HG02884 (cell line): ENCODE measurements around the gene G6PC2.
"Not testable (repeated sequence)": the region's sequence is repeated elsewhere in the genome, so short reads cannot be mapped to it uniquely, and the experiment has no call there.

ENCODE experiments used
- ATAC-seq: cut with Tn5 transposase; IDR thresholded peaks from one replicate; pipeline ENCODE4 v1.9.1; 2021; ENCODE audit warnings: mild to moderate bottlenecking, moderate library complexity; ENCODE audit not compliant: unreplicated experiment

Gene G6PC2

DNA sequence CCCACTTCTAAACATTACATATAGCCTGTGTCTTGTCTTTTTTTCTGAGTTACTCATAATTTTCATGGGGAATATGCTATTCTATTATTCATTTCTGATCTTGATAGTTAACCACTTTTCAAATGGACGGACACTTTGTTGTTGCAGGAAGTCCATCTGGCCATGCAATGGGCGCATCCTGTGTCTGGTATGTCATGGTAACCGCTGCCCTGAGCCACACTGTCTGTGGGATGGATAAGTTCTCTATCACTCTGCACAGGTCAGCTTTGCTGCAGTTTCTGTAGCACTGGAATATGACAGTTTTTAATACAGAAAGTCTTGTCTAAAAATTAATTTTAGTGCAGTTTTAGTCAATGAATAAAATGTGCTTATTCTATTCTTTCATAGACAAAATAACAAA, 3.3 kb downstream of the G6PC2 start:
- no peak for ATAC-seq

DNA sequence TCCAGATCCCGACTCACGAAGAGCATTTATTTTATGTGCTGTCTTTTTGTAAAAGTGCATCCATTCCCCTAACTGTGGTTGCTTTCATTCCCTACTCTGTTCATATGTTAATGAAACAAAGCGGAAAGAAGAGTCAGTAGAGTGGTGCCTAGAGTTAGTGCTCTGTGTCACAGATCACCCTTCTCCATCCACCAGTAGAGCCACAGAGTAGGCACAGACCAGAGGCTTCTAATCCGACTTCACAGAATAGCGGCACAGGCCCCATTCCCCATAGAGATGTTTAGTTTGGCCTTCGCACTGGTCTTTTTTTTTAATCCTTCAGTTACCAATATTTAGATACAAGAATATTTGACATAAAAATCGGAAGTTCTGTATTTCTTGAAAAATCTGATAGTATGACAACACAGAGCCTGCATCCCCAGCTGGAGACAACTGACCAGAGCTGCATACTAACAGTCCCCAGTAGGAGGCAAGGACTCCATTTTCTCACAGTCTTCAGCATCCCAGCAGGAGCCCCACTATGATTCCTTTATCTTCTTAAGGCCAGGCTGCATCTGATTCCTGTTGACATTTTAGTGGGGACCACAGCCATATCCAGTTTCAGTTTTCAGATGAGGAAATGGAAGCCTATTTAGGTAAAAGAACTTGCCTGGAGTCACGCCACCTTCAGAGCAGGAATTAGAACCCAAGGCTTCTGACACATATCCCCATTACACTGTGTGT, 7.0 kb downstream of the G6PC2 start:
- no peak for ATAC-seq

DNA sequence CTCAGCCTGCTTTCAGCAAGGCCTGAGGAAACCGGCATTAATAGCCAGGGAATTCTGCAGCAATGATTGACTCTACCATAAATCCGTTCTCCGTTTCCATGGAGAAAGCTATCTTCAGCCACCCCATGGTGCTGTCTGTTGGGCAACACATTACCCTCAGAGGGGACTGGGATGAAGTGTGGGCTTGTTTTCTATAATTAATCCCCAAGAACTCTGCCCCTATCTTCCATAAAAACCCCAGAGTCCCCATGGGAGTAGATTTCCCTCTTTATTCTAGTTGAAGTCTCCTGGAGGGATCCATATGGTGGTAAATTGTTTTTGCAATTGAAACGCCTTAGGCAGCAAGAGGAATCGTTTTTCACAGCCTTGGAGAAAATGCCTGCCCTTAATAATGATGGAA, 9.2 kb downstream of the G6PC2 start:
- no peak for ATAC-seq

DNA sequence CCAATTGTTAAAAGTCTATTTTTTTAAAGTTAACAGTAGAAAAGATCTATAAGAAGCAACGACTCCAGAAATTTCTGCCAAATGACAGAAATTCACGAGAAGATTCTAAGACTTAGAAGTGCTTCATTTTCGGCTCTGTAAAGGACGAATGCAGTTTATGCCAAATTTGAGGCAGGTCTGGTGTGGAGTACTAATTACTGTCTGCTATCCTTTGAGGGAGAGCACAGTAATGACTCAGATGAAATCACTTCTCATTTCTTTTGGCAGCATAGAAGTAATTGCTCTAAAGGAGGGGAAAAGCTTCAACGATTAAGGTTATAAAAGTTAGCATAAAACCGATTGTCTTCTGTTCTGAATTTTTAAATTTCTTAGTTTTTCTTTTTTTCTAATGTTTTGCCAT, 11.4 kb downstream of the G6PC2 start:
- no peak for ATAC-seq

DNA sequence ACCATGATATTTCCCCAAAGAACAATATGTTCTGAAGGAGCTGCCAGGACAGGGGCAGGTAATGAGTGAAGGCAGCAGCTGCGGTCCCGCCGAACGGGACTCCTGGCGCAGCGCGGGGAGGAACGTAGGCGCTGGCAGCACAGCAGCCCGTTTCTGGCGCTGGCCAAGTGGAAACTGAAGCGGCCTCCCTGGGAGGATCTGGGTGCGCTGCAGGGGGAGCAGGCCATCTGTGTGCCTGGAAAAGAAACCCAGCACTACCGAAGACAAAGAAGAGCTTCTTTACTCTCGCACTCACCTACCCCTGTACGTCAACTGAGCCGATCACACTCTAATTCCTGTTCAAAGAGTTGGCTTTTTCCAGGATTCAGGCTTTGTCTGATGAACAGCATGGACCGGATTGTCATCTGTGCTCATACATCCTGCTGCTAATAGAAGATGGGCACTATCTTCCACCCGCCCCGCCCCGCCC, 11.8 kb downstream of the G6PC2 start:
- no peak for ATAC-seq

DNA sequence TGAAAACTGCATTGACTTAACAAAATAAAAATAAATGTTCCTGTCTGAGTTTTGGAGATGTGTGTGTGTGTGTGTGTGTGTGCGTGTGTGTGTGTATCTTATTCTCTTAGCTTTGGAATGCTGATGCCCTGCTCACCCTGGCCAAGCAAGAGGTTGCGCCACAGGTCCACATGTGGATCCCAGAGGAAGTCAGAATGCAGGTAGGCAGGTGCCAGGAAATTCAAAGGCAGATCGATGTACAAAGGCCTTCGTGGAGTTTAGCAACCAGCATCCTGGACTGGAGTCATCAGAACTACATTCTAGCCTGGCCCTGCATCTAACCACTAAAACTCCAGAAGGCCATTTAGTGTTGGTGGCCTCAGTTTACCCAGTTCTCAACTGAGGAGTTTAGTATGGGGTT, 12.4 kb downstream of the G6PC2 start:
- ATAC-seq = no peak

DNA sequence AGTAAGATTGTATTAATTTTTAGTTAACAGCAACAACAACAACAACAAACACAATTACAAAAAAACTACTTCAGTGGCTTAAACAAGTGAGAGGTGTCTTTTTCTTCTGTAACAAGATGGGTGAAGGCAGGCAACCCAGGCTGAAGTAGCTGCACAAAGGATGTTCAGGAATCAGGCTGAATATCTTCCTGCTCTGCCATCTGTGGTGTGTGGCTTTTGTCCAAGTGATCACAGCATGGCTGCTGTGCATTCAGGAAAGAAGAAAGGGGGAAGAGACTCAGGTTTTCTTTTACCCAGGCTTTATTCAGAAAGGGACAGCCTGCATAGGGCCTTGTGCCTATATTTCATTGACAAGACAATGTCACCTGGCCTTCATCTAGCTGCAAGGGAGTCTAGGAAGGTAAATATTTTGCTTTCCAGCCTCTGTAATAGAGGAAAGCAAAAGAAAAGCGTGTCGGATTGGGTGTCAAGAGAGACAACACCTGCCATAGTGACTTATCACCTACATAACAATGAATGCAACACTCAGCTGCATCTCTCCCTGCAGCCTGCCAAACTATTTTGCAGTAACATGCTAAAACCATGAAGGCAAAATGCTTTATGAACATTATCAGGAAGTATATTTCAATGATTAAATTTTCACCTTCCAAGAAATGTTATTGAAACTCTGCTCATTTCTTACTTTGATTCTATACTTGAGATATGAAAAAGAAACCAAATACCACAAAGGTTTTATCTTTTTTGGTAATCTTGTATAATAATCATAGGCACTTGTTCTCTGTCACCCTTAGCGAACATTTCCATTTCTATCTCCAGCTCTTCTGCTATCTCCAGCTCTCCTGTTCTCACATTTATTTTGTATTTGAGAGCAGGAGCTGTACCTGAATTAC, 14.6 kb downstream of the G6PC2 start:
- no peak for ATAC-seq

DNA sequence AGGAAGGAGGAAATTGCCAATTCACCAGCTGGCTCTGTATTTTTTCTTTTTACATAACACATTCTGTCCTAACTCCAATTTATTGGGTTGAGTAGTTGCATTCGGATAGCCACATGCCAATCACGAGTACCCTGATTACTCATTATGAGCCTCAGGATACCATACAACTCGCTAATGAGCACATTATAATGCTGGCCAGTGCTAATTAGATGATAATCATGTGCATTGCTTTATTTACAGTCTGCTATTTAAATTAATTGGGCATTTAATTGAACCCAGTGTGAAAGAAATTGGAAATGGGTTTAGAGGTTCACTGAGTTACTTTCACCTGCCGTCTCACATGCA, 15.2 kb downstream of the G6PC2 start:
- no peak for ATAC-seq

DNA sequence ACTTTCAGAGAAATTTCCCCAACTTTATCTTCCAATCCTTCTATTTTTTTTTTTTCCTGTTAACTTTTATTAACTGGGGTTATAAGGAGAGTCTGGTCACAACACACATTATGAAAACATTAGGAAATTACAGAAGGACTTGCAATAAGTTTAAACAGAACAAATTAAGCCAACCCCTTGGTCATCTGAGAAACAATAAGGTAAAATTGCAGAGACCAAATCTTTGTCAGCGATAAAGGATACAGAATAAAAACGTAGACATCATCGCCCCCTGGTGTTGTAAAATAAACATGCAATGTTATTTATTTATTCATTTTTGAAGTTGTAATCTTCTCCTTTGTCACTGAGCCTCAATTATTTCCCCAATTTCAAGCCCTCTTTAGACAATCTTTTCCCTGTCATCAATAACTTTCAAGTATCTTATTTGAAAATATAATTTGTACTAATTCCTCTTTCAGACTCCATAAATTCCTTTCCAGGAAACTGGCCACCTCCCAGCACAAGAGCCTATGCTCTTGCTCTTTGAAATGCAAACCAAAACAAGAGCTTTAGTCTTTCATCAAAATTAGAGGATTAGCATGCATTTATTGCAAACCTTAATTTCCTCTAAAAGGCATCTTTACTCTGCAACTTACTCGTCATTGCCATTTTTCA, 19.5 kb downstream of the G6PC2 start:
- ATAC-seq = no peak

DNA sequence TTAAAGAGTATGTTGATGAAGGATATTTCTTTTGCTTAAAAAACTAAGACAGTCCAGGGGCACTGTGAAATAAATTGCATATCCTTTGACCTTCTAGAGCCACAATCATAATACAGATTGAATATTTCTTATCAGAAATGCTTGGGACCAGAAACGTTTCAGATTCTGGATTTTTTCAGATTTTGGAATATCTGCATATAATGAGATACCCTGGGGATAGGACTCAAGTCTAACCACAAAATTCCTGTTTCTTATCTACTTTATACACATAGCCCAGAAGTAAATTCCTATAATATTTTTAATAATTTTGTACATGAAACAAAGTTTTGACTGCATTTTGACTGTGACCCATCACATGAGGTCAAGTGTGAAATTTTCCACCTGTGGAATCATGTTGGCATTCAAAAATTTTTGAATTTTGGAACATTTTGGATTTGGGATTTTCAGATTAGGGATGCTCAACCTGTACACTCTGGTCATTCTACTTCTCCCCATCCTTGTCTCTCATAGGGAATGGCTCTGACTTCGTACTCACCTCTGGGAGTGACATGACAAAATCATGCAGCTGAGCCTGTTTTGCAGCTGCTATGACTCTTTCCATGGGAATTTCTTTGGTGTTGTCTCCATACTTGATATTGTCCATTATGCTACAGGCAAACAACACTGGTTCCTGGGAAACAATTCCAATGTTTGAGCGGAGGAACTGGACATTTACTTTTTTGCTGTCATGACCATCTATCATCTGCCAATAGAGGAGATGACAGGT, 25.7 kb downstream of the G6PC2 start:
- ATAC-seq = no peak

DNA sequence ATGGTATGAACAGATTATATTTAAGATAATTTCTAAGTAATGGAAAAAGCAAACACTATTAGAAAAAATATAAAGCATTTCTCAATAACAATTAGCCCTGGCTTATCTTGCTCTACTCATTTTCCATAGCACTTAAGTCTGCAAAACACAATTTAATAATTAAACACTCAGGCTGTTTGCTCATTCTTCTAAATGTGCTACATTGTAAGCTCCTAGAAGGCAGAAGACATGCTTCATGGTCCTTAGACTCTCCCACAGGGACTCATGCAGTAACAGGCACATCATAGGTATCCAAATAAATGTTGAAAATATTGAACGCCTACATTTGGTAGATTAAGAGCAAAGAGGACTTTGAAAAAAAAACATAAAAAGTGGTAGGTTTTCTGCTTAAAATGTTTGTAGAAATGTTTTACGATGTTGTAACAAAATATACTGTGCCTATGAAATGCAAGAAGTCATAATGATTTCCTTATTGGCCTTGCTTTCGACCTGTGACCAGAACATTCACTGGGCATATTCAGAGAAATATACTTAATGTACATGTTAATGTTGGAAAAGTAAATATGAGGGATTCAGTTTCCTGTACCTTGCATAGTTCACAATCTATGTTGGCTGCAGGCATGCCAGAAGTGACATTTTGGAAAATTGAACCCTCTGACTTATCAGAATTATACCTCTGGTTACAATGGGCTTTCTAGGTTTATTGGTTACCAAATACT, 27.2 kb downstream of the G6PC2 start:
- no peak for ATAC-seq

DNA sequence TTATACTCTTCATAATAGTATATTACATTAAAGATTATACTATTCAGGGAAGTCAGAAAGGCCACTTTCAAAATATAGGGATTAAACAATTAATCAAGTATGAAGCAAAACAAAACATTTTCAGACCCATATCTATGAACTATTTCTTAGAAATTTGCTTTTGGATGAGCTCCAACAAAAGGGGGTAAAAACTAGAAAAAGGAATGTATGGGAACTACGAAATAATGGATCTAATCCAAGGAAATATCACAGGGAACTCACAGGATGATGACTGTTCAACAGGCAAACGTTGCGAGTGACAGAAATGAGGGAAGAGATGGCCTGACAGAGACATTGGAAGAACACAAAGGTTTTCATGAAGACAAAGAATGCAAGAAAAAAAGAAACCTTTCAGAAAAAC, 27.9 kb downstream of the G6PC2 start:
- ATAC-seq = no peak

DNA sequence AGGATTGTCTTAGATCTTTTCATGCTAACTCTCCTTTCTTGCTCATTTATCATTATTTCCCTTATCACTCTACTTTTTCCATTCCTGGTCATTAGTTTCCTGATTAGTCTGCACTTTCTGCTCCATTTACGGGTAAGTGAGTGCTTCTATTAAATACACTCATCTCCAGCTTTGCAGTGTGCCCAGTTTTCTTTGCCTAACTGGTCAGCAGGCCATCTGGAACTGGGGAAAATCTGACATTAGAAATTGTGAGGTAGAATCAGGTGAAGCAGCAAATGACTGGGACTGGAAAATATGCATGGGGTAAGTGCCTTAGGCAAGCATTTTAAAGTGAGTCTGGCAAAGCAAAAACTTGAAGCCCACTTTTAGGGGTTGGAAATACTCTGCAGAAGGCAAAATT, 29.2 kb downstream of the G6PC2 start:
- ATAC-seq = no peak

DNA sequence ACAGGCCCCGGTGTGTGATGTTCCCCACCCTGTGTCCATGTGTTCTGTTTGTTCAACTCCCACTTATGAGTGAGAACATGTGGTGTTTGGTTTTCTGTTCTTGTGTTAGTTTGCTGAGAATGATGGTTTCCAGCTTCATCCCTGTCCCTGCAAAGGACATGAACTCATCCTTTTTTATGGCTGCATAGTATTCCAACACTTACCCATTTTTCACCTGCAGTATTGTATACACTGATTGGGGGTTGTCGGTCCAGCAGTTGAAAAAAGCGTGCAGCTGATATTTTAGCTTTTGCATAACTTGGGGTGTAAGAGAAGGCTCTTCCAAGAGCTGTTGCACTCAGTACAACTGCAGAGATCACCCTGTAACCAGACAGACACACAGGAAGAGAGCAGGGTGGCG, 31.1 kb downstream of the G6PC2 start:
- not testable (repeated sequence) for ATAC-seq

DNA sequence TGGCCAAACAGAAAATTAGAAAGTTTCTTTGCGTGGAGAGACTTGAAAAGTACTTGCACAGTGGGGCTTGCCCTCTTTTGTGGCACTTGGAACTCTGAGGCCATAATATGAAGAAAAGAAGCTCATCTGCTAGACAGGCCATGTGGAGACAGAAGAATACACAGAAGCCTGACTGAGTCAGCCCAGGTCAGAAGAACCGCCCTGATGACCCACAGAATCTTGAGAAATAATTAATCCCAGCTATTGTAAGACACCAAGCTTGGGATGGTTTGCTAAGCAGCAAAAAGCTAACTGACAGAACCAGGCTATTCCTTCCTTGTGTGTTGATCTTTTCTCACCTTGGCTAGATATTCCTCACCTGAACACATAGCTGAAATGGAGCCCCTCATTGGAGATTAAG, 33.7 kb downstream of the G6PC2 start:
- ATAC-seq = no peak

DNA sequence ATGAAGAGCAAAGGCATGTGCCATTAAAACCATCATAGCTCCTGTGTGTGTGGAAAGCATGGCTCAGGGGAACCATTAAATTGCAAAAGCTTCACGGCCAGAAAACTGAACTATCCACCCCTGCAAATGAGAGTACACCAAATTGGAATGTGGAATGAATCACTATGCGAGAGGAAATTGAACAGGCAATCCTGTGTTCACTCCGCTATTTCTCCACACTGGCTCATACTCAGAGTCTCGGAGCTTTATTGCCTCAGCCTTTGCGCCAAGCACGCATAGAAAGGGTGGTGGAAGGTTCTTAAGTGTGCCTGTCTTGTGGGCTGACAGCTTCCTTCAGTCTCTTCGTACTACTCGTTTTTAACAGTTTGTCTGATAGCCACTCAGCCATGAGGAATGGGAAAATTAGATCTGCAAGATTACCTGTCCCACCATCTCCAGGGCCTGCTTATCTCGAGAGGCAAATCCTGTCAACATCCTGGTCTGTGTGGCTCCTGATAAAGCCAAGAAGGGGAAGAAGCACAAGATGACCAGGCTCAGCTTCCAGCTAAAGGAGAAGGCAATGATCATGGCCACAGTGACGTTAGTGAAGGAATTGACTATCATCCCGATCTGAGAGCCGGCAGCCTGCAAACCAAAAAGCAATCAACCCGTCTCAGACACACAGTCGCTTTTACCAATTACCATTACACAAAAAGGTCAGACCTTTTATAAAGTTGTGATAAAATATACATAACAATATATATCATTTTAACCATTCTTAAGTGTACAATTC, 34.9 kb downstream of the G6PC2 start:
- no peak for ATAC-seq

DNA sequence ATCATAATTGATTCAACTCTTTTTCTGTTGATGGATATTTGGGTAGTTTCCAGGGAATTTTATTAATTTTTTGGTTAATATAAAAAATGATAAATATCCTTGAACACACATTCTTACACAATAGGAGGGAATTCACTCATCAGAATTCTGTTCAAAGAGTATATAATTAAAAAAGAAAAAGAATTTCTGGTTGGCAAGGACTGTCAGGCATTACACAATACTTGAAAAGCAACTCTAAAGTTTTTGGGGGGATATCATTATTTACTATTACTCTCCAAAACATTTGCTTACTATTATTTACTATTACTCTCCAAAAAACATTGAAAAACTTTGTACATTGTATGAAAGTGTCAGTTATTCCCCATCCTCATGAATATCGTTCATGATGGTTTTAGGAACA, 38.0 kb downstream of the G6PC2 start:
- ATAC-seq = no peak

DNA sequence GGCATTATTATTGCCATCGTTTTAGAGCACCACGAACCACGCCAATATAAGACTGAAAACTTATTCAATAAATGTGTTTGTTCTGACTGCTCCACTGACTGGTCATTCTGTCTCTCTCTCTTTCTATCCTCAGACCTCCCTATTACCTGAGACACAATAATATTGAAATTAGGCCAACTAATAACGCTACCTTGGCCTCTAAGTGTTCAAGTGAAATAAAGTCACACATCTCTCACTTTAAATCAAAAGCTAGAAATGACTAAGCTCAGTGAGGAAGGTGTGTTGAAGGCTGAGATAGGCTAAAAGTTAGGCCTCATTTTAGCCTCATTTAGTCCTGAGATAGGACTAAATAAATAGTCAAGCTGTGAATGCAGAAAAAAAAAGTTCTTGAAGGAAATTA, 38.8 kb downstream of the G6PC2 start:
- ATAC-seq = peak; percentile 95

DNA sequence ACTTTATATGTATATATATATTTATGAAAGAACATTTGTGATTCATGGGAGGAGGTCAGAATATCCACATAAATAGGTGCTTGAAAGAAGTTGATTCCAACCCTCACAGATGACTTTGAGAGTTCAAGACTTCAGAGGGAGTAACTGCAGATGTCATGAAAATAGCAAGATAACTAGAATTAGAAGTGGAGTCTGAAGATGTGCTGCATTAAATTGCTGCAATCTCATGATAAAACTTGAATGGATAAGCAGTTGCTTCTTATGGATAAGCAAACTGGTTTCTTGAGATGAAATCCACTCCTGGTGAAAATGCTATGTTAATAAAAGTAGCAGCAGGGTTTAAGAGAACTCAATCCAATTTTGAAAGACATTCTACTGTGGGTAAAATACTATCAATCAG, 40.2 kb downstream of the G6PC2 start:
- no peak for ATAC-seq

DNA sequence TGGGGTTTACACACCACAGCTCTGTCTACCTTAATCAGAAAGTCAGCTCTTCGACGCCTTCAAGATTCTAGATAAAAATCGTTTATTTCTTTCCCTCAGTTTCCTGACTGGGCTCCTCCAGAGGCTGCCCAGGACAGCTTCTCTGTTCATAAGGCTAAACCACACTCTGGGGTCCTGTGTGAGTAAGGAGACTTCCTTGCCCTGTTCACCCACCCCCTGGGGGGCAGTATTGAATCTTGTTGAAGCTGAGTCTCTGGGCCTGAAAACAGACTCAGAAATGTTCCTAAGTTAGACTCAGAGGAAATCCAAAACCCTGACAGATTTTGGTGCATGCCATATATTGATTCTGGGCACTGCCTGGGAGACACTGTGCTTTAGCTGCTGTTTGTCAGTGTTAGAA, 43.0 kb downstream of the G6PC2 start:
- ATAC-seq = no peak
